Peyer's patch (tissue), 4 donors: ENCODE results near the gene TGFBI. TPM values are rescaled to one million over a fixed set of nuclear protein-coding genes. Genes with fewer than 3 reads are reported as not detected.

Experiments used
- DNase-seq, 3 donors: peaks; one replicate each; pipeline ENCODE4 v3.0.0-alpha.2; 2017 to 2019
- H3K27ac ChIP-seq, 4 donors: fragments of 200-600 bp; sonication (generic); one replicate each; pipeline ENCODE4 v1.5.1; 2016 to 2019
- H3K27me3 ChIP-seq, 2 donors: fragments of 200-600 bp; sonication (generic); one replicate each; pipeline ENCODE4 v1.5.1; 2019
- H3K36me3 ChIP-seq, 3 donors: fragments of 200-600 bp; sonication (generic); one replicate each; pipeline ENCODE4 v1.5.1; 2016 to 2019
- H3K4me1 ChIP-seq, 4 donors: fragments of 200-600 bp; sonication (generic); one replicate each; pipeline ENCODE4 v1.5.1; 2016 to 2019
- H3K4me3 ChIP-seq, 4 donors: fragments of 200-600 bp; sonication (generic); 1 replicate in 3 of 4; 2 replicates in 1 of 4; pipeline ENCODE4 v1.5.1; 2016 to 2019; ENCODE audit warnings: mild to moderate bottlenecking in 1 of 4
- H3K9me3 ChIP-seq, 4 donors: fragments of 200-600 bp; sonication (generic); one replicate each; pipeline ENCODE4 v1.5.1; 2016 to 2019; ENCODE audit warnings: mild to moderate bottlenecking in 1 of 4
- POLR2A ChIP-seq, 2 donors: fragments of 450-650 bp; IDR thresholded peaks; one replicate each; pipeline ENCODE4 v1.5.1; 2017; ENCODE audit warnings: antibody characterized with exemption in 2 of 2, mild to moderate bottlenecking in 2 of 2, moderate library complexity in 2 of 2
- total RNA-seq, 4 donors: library from RNA; depleted of rRNA; stranded (reverse); fragments of >200 nt; gene quantifications; one replicate each; pipeline ENCODE4 v1.1.0, GENCODE V29; 2016
- TF ChIP-seq, protein P1 (sequence below), 6 experiments: fragments of 450-650 bp in 4 of 6; fragments of 200-600 bp in 2 of 6; sonication (generic) in 1 of 6; IDR thresholded peaks; one replicate each; pipeline ENCODE4 v1.5.1; 2017 to 2019; ENCODE audit warnings: antibody characterized with exemption in 6 of 6, mild to moderate bottlenecking in 3 of 6, moderate library complexity in 1 of 6

The TGFBI gene
- total RNA-seq, 4 donors from 2014 or later = 17.5 to 56.9 (median 26.3) TPM

- Histone ChIP-seq H3K4me1 (peaks cover 0 to 34% (median 0%) of the 10 kb centered on the region in 4 donors), H3K9me3 (no peaks in the 10 kb centered on the region), H3K27me3 (no peaks in the 10 kb centered on the region), H3K4me3 (no peak overlapping the region), H3K27ac (peak overlapping the region; percentile 10 to 86 (median 44)), H3K36me3 (peaks cover 0 to 14% (median 0%) of the 10 kb centered on the region in 3 donors)
- DNase-seq = peak in 1 of 3 donors; percentile 63
- TF ChIP-seq POLR2A (IDR thresholded peaks at IDR 0.05) = no peak
- TF ChIP-seq, protein P1, sequence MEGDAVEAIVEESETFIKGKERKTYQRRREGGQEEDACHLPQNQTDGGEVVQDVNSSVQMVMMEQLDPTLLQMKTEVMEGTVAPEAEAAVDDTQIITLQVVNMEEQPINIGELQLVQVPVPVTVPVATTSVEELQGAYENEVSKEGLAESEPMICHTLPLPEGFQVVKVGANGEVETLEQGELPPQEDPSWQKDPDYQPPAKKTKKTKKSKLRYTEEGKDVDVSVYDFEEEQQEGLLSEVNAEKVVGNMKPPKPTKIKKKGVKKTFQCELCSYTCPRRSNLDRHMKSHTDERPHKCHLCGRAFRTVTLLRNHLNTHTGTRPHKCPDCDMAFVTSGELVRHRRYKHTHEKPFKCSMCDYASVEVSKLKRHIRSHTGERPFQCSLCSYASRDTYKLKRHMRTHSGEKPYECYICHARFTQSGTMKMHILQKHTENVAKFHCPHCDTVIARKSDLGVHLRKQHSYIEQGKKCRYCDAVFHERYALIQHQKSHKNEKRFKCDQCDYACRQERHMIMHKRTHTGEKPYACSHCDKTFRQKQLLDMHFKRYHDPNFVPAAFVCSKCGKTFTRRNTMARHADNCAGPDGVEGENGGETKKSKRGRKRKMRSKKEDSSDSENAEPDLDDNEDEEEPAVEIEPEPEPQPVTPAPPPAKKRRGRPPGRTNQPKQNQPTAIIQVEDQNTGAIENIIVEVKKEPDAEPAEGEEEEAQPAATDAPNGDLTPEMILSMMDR (IDR thresholded peaks at IDR 0.05) = peak in 1 of 6 experiments; percentile 24
Measured at GRCh38 chr5:136058039-136058971, 29.5 kb downstream of the TGFBI start.

- Histone ChIP-seq H3K27me3 (no peaks in the 10 kb centered on the region), H3K4me1 (peaks cover 0 to 27% (median 0%) of the 10 kb centered on the region in 4 donors), H3K27ac (peak overlapping the region in 2 of 4 donors; percentile 75 to 86), H3K9me3 (no peaks in the 10 kb centered on the region), H3K4me3 (no peak overlapping the region), H3K36me3 (peaks cover 0 to 14% (median 0%) of the 10 kb centered on the region in 3 donors)
- TF ChIP-seq, protein P1 (IDR thresholded peaks at IDR 0.05) = no peak
- no peak for TF ChIP-seq POLR2A (IDR thresholded peaks at IDR 0.05)
- DNase-seq = no peak
Measured at GRCh38 chr5:136058972-136059354, 30.2 kb downstream of the TGFBI start.

- H3K4me1 ChIP-seq = peaks cover 0 to 19% (median 0%) of the 10 kb centered on the region in 4 donors
- H3K36me3 ChIP-seq = peaks cover 0 to 14% (median 0%) of the 10 kb centered on the region in 3 donors
- H3K27me3 ChIP-seq = no peaks in the 10 kb centered on the region
- no peak overlapping the region for H3K27ac ChIP-seq
- DNase-seq = no peak
- no peaks in the 10 kb centered on the region for H3K9me3 ChIP-seq
- H3K4me3 ChIP-seq = no peak overlapping the region
- TF ChIP-seq, protein P1 (IDR thresholded peaks at IDR 0.05) = no peak
- TF ChIP-seq POLR2A (IDR thresholded peaks at IDR 0.05) = no peak
Measured at GRCh38 chr5:136060963-136061362, 32.2 kb downstream of the TGFBI start.

DNA sequence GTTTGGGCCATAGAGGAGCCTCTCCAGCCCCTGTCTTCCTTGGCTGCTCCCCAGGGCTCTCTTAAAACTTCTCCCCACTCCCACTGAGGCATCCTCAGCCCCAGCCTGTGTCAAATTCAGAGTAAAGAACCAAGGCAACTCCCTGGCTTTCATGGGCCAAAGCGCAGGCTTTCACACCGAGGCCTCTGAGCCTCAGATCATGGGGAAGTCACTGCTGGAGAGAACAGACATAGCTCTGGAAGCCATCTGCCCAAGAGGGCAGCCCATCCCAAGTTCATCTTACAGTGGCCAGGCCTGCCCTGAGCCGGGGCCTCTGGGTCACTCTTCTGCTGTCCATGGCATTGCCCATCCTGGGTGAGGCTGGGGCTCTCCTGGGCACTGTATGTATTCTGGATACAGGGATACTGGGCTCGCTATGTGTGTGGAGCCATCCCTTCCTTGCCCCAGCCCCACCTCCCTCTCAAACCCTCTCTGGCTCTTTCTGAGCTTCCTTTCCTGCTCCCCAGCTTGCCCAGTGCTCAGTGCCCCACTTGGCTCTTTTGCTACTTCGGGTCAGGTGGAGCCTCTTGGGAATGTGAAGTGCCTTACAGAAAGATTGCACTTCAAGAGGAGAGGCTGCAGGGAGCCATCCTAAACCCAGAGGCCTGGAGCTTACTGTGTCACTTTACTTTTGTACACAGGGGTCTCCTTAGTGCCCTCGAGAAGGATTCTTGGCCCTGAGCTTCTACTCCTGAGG, 33.0 kb downstream of the TGFBI start:
- Histone ChIP-seq H3K4me1 (peaks cover 0 to 15% (median 0%) of the 10 kb centered on the region in 4 donors), H3K4me3 (no peak overlapping the region), H3K27ac (no peak overlapping the region), H3K9me3 (no peaks in the 10 kb centered on the region), H3K27me3 (no peaks in the 10 kb centered on the region), H3K36me3 (peaks cover 0 to 14% (median 0%) of the 10 kb centered on the region in 3 donors)
- no peak for TF ChIP-seq POLR2A (IDR thresholded peaks at IDR 0.05)
- TF ChIP-seq, protein P1 (IDR thresholded peaks at IDR 0.05) = no peak
- DNase-seq = no peak

- DNase-seq = no peak
- Histone ChIP-seq H3K9me3 (no peaks in the 10 kb centered on the region), H3K4me3 (no peak overlapping the region), H3K27ac (no peak overlapping the region), H3K27me3 (no peaks in the 10 kb centered on the region), H3K36me3 (peaks cover 0 to 14% (median 0%) of the 10 kb centered on the region in 3 donors), H3K4me1 (peaks cover 0 to 7% (median 0%) of the 10 kb centered on the region in 4 donors)
- TF ChIP-seq, protein P1 (IDR thresholded peaks at IDR 0.05) = peak in 4 of 6 experiments; percentile 32 to 61 (median 54)
- TF ChIP-seq POLR2A (IDR thresholded peaks at IDR 0.05) = no peak
Measured at GRCh38 chr5:136062366-136063274, 33.8 kb downstream of the TGFBI start.
